Type B pancreatic cell (in vitro differentiated cells): ENCODE measurements around the gene TTC21B. TPM values are rescaled to one million over a fixed set of nuclear protein-coding genes. Genes with fewer than 3 reads are reported as not detected.

Experiments
- DNase-seq: peaks from one replicate; pipeline ENCODE4 v3.0.0; 2021; ENCODE audit warnings: mixed read lengths; ENCODE audit not compliant: unreplicated experiment; ENCODE audit errors: extremely low spot score
- H3K27ac Mint-ChIP-seq: 2 replicates; pipeline ENCODE4 v1.8.0; 2021; ENCODE audit warnings: mild to moderate bottlenecking, mixed read lengths
- H3K27me3 Mint-ChIP-seq: 2 replicates; pipeline ENCODE4 v1.8.0; 2021; ENCODE audit warnings: mixed read lengths
- H3K36me3 Mint-ChIP-seq: 2 replicates; pipeline ENCODE4 v1.8.0; 2021; ENCODE audit warnings: mixed read lengths
- H3K4me1 Mint-ChIP-seq: one replicate; pipeline ENCODE4 v1.8.0; 2021; ENCODE audit warnings: mixed read lengths; ENCODE audit not compliant: unreplicated experiment
- H3K4me3 Mint-ChIP-seq: 2 replicates; pipeline ENCODE4 v1.8.0; 2021; ENCODE audit warnings: mild to moderate bottlenecking, mixed read lengths
- H3K9me3 Mint-ChIP-seq: 2 replicates; pipeline ENCODE4 v1.8.0; 2021; ENCODE audit warnings: mixed read lengths
- total RNA-seq: library from RNA; stranded (reverse); gene quantifications from 2 replicates; pipeline ENCODE4 v1.2.1, GENCODE V29; 2021; ENCODE audit warnings: low replicate concordance
- TF ChIP-seq, protein P1 (sequence below): fragments of 200-600 bp; sonication (generic); conservative IDR thresholded peaks from 2 replicates; pipeline ENCODE4 v1.5.0; 2021; ENCODE audit warnings: antibody characterized with exemption, mild to moderate bottlenecking

Gene TTC21B
- total RNA-seq, 1 donor from 2014 or later: 25.8 TPM

GRCh38 chr2:165888171-165888570 is 65.4 kb downstream of the TTC21B start:
- Mint-ChIP-seq H3K4me1 (peaks cover 9% of the 10 kb centered on the region), H3K27me3 (no peaks in the 10 kb centered on the region), H3K9me3 (no peaks in the 10 kb centered on the region), H3K4me3 (no peak overlapping the region), H3K36me3 (peaks cover 36% of the 10 kb centered on the region), H3K27ac (no peak overlapping the region)
- TF ChIP-seq, protein P1, sequence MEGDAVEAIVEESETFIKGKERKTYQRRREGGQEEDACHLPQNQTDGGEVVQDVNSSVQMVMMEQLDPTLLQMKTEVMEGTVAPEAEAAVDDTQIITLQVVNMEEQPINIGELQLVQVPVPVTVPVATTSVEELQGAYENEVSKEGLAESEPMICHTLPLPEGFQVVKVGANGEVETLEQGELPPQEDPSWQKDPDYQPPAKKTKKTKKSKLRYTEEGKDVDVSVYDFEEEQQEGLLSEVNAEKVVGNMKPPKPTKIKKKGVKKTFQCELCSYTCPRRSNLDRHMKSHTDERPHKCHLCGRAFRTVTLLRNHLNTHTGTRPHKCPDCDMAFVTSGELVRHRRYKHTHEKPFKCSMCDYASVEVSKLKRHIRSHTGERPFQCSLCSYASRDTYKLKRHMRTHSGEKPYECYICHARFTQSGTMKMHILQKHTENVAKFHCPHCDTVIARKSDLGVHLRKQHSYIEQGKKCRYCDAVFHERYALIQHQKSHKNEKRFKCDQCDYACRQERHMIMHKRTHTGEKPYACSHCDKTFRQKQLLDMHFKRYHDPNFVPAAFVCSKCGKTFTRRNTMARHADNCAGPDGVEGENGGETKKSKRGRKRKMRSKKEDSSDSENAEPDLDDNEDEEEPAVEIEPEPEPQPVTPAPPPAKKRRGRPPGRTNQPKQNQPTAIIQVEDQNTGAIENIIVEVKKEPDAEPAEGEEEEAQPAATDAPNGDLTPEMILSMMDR: no peak
- no peak for DNase-seq

DNA sequence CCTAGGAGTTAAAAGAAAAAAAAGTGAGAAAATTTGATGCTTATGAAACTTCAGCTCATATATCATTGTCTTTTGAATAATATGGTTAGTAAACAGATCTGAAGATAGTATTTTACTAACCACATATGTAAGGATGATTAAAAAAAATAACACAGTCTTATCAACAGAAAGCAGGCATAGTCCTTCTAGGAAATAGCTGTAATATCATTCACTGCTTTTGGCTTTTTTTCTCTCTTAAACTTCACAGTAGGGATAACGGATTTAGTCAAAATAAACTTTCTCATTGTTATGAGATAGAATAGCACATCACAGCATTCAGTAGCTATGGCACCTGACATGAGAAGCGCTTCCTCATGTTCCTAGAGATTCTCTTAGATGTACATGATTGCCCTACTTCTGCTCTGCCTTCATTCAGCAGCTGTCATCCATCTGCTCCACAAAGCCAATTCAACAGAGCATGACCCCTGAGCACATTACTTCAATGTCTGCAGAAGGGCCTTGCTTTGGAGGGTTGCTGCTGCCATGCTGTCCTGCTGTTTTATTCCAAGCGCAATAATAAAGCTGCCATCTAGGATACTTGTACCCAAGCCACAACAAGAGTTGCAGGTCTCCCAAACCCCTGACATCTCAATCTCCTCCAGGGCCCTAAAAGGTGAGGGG is 67.0 kb downstream of the TTC21B start:
- Mint-ChIP-seq H3K9me3 (no peaks in the 10 kb centered on the region), H3K27ac (no peak overlapping the region), H3K4me1 (peaks cover 9% of the 10 kb centered on the region), H3K36me3 (peaks cover 31% of the 10 kb centered on the region), H3K27me3 (no peaks in the 10 kb centered on the region), H3K4me3 (no peak overlapping the region)
- no peak for DNase-seq
- TF ChIP-seq, protein P1: no peak

- Mint-ChIP-seq H3K27ac (no peak overlapping the region), H3K9me3 (no peaks in the 10 kb centered on the region), H3K4me1 (peaks cover 3% of the 10 kb centered on the region), H3K36me3 (peaks cover 16% of the 10 kb centered on the region), H3K4me3 (no peak overlapping the region), H3K27me3 (no peaks in the 10 kb centered on the region)
- DNase-seq: no peak
- TF ChIP-seq, protein P1: no peak
These were observed 75.7 kb downstream of the TTC21B start for GRCh38 chr2:165877565-165878550.

DNA sequence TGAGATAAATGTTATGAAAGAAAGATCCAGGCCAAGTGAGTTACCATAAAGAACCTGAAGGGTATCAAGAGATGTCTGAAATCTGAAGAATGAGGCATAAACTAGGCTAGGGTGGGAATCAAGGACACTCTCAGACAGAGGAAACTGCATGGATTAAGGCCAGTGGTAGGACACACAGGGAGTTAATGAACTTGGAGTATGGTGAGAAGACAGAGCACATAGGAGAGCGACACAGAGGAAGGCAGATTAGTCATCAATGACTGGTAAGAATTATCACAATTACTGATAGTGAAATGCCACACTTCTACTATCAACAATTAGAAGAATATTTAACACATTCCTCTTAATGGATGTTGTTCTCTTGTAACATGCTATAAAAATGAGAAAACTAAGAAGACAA is 76.9 kb downstream of the TTC21B start:
- H3K4me3 Mint-ChIP-seq: no peak overlapping the region

DNA sequence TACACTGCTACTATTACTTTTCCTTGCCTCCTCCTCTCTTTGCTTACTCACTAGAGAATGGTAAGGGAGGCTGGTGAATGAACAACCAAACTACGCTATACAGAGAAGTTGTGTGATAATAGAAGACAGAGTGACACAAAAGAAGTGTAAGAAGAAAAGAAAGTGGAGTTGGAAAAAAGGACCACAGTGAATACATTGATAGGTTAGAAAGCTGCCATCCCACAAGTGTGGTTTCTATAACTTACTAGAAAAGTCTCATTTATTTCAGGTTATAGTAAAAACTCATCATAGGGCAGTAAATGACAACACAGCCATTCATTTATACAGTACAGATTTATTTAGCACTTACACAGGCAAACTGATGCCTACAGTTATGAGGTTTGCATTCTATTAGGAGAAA is 77.3 kb downstream of the TTC21B start:
- Mint-ChIP-seq H3K4me3 (no peak overlapping the region), H3K4me1 (peaks cover 8% of the 10 kb centered on the region), H3K9me3 (no peaks in the 10 kb centered on the region), H3K27ac (no peak overlapping the region), H3K27me3 (no peaks in the 10 kb centered on the region), H3K36me3 (peaks cover 21% of the 10 kb centered on the region)
- no peak for DNase-seq
- TF ChIP-seq, protein P1: no peak

More for the DNA sequence above, 76.9 kb downstream of the TTC21B start:
- H3K27me3 Mint-ChIP-seq: no peaks in the 10 kb centered on the region
- H3K9me3 Mint-ChIP-seq: no peaks in the 10 kb centered on the region
- TF ChIP-seq, protein P1: no peak
- peaks cover 5% of the 10 kb centered on the region for H3K4me1 Mint-ChIP-seq
- H3K36me3 Mint-ChIP-seq: peaks cover 20% of the 10 kb centered on the region
- H3K27ac Mint-ChIP-seq: no peak overlapping the region
- DNase-seq: no peak
